Lower lobe of right lung (tissue), 2 donors: ENCODE measurements around the gene PHACTR1. TPM values are rescaled to one million over a fixed set of nuclear protein-coding genes. Genes with fewer than 3 reads are reported as not detected.
"Not testable (repeated sequence)": the region's sequence is repeated elsewhere in the genome, so short reads cannot be mapped to it uniquely, and the experiment has no call there.

Experiments
- ATAC-seq, 2 donors: fragments of 200-7000 bp; cut with Tn5 transposase; one replicate each; pipeline ENCODE4 v1.9.1; 2020 to 2022; ENCODE audit warnings: mild to moderate bottlenecking in 2 of 2, moderate library complexity in 2 of 2
- DNase-seq: peaks from one replicate; pipeline ENCODE4 v3.0.0-alpha.2; 2020
- H3K27ac ChIP-seq: fragments of 200-600 bp; one replicate; pipeline ENCODE4 v1.8.0; 2022
- H3K27me3 ChIP-seq: fragments of 200-600 bp; one replicate; pipeline ENCODE4 v1.8.0; 2022; ENCODE audit warnings: low read depth
- H3K36me3 ChIP-seq: fragments of 200-600 bp; one replicate; pipeline ENCODE4 v1.8.0; 2022; ENCODE audit warnings: mild to moderate bottlenecking
- H3K4me1 ChIP-seq: fragments of 200-600 bp; one replicate; pipeline ENCODE4 v1.8.0; 2022
- H3K4me3 ChIP-seq: fragments of 200-600 bp; one replicate; pipeline ENCODE4 v1.8.0; 2022; ENCODE audit warnings: mild to moderate bottlenecking
- H3K9me3 ChIP-seq: fragments of 200-600 bp; one replicate; pipeline ENCODE4 v1.8.0; 2022
- CTCF ChIP-seq: fragments of 200-600 bp; IDR thresholded peaks from one replicate; pipeline ENCODE4 v1.8.0; 2022; ENCODE audit warnings: antibody characterized with exemption, mild to moderate bottlenecking
- intact Hi-C: fragments of 100-400 bp; cut with DNase I; formaldehyde crosslinking; loops from one replicate; pipeline ENCODE4 v1.11.0; 2022
- total RNA-seq: library from RNA; stranded (reverse); fragmentation: NEBNext Ultra II Directional; extraction: Animal tissue kit (Norgen Biotek cat#: 25700); gene quantifications from one replicate; pipeline ENCODE4 v1.2.1, GENCODE V29; 2021
- donor health status: DM: no; HTN: yes; CAD: no; lungs with severe emphysema.

Gene PHACTR1
- total RNA-seq, 1 donor from 2014 or later: 91.0 TPM

- no peak overlapping the region for H3K4me3 ChIP-seq
- intact Hi-C loops: no loop called here
- H3K27ac ChIP-seq: no peak overlapping the region
- DNase-seq (no peak), ATAC-seq (no peak)
- no peaks in the 10 kb centered on the region for H3K4me1 ChIP-seq
- peaks cover 99% of the 10 kb centered on the region for H3K36me3 ChIP-seq
- TF ChIP-seq CTCF: no peak
- no peaks in the 10 kb centered on the region for H3K27me3 ChIP-seq
- no peaks in the 10 kb centered on the region for H3K9me3 ChIP-seq
Observed at GRCh38 chr6:13319891-13320564, 603.5 kb downstream of the PHACTR1 start.

GRCh38 chr6:13326031-13326586 is 609.5 kb downstream of the PHACTR1 start:
- intact Hi-C loops, H3K4me3 ChIP-seq, H3K27me3 ChIP-seq, H3K27ac ChIP-seq, ATAC-seq, DNase-seq, H3K9me3 ChIP-seq: not testable (repeated sequence)
- peaks cover 21% of the 10 kb centered on the region for H3K4me1 ChIP-seq
- H3K36me3 ChIP-seq: peaks cover 51% of the 10 kb centered on the region

GRCh38 chr6:13327691-13328075 is 611.1 kb downstream of the PHACTR1 start:
- DNase-seq: no peak
- H3K27ac ChIP-seq: peak overlapping the region; percentile 89
- TF ChIP-seq CTCF: no peak
- H3K4me1 ChIP-seq: peaks cover 21% of the 10 kb centered on the region
- no peaks in the 10 kb centered on the region for H3K27me3 ChIP-seq
- ATAC-seq: peak in 1 of 2 donors; percentile 3
- peak overlapping the region; percentile 76 for H3K4me3 ChIP-seq
- intact Hi-C loops: no loop called here
- H3K9me3 ChIP-seq: no peaks in the 10 kb centered on the region
- peaks cover 36% of the 10 kb centered on the region for H3K36me3 ChIP-seq

GRCh38 chr6:13328076-13328874 is 611.7 kb downstream of the PHACTR1 start, which contains the start of gene TBC1D7:
Gene TBC1D7 (minus strand): TSS chr6:13328537. CDS start chr6:13326898, 1,639 bp downstream.
- peaks cover 30% of the 10 kb centered on the region for H3K36me3 ChIP-seq
- no peaks in the 10 kb centered on the region for H3K9me3 ChIP-seq
- DNase-seq (peak; percentile 93), ATAC-seq (peak; percentile 97 to 99)
- no peaks in the 10 kb centered on the region for H3K27me3 ChIP-seq
- TF ChIP-seq CTCF: peak; percentile 18
- H3K27ac ChIP-seq: peak within 1 kb of the TSS; percentile 89
- peaks cover 21% of the 10 kb centered on the region for H3K4me1 ChIP-seq
- intact Hi-C loops: no loop called here
- peak within 1 kb of the TSS; percentile 76 for H3K4me3 ChIP-seq

- DNase-seq (no peak), ATAC-seq (no peak)
- Histone ChIP-seq H3K9me3 (no peaks in the 10 kb centered on the region), H3K27ac (peak overlapping the region; percentile 89), H3K36me3 (peaks cover 24% of the 10 kb centered on the region), H3K4me1 (peaks cover 21% of the 10 kb centered on the region), H3K4me3 (peak overlapping the region; percentile 76), H3K27me3 (no peaks in the 10 kb centered on the region)
- intact Hi-C loops: no loop called here
- no peak for TF ChIP-seq CTCF
Observed at GRCh38 chr6:13328875-13329183, 612.3 kb downstream of the PHACTR1 start.
